A549 treated with DMSO at 1 μM for 4 hours (cell line): ENCODE measurements around the gene MAP2. TPM values are rescaled to one million over a fixed set of nuclear protein-coding genes. Genes with fewer than 3 reads are reported as not detected.

Experiments used
- total RNA-seq: library from RNA; stranded (reverse); fragments of 200-300 nt; extraction: Qiagen RNA extraction; gene quantifications from 5 replicates; pipeline ENCODE4 v1.2.3, GENCODE V29; 2022; ENCODE audit warnings: low read depth

MAP2 gene, protein sequence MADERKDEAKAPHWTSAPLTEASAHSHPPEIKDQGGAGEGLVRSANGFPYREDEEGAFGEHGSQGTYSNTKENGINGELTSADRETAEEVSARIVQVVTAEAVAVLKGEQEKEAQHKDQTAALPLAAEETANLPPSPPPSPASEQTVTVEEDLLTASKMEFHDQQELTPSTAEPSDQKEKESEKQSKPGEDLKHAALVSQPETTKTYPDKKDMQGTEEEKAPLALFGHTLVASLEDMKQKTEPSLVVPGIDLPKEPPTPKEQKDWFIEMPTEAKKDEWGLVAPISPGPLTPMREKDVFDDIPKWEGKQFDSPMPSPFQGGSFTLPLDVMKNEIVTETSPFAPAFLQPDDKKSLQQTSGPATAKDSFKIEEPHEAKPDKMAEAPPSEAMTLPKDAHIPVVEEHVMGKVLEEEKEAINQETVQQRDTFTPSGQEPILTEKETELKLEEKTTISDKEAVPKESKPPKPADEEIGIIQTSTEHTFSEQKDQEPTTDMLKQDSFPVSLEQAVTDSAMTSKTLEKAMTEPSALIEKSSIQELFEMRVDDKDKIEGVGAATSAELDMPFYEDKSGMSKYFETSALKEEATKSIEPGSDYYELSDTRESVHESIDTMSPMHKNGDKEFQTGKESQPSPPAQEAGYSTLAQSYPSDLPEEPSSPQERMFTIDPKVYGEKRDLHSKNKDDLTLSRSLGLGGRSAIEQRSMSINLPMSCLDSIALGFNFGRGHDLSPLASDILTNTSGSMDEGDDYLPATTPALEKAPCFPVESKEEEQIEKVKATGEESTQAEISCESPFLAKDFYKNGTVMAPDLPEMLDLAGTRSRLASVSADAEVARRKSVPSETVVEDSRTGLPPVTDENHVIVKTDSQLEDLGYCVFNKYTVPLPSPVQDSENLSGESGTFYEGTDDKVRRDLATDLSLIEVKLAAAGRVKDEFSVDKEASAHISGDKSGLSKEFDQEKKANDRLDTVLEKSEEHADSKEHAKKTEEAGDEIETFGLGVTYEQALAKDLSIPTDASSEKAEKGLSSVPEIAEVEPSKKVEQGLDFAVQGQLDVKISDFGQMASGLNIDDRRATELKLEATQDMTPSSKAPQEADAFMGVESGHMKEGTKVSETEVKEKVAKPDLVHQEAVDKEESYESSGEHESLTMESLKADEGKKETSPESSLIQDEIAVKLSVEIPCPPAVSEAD (N-terminal part only)
- 0.28 to 0.72 TPM (median 0.50 TPM) in 5 replicates for total RNA-seq

DNA sequence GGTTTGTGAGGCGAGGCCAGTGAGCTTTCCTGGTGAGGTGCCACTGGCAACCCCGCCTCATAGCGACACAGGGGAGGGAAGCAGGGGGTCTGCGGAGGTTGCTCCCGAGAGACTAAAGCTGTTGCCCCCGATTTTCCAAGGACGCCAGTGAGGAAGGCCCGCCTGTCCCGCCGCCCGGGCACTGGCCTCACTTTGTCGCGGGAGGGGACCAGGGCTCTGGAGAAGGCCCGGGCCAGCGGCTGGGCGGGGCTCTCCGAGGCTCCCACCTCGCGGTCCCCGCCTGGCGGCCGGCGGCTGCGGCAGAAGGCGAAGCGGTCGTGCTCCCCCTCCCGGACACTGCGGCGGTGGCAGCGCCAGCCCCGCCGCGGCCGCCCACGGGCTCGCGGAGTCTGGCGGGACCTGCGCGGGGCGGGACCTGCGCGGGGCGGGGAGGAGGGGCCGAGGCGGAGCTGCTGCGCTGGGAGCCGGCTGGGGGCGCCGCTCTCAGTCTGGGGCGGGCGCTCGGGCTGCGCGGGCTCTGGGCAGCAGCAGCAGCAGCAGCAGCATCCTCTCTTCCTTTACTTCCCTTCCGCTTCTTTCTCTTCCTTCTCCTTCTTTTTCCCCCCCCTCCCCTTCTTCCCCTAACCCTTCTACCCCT, at the start of gene MAP2:
Gene MAP2 (plus strand): TSS at position 486 of the 637 bp plus-strand sequence. CDS start 229,124 bp downstream, outside the sequence.

DNA sequence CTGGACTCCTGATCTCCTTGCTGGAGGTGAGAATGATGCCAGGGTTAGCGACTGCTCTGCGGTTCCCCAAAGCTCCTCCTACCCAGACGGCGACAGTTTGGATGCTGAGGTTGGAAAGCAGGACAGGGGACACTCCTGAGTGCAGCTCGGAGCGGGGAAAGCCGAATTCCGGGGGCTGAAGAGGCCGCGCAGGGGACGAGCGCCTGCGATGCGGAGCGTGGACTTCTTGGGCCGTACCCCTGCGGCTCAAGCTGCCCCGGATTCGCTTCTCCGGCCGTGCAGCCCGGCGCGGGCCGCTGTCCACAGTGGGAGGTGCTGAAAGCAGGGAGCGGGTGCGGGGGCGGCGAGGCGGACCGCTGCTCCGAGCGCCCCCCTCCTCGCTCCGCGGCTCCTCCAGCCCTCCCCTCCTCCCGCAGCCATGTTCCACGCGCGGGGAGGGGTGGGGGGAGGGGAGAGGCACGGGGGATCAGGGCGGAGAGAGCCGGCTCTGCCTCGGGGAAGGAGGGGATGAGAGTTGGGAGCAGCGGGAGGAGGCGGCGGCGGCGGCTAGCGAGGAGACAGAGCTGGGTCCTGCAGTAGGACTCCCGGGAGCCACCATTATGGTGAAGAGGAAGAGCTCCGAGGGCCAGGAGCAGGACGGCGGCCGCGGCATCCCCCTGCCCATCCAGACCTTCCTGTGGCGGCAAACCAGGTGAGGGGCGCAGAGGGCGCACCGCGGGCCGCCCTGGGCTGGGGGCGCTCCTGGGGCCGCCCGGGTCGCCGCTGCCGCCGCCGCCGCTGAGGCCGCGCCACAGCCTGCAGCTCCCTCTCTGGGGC, 347.8 kb downstream of the MAP2 start, which contains the start of gene UNC80:
Gene UNC80 (plus strand): TSS at position 359 of the 816 bp plus-strand sequence. CDS start 241 bp downstream, at position 600.

